Activated T-helper 9 cell treated with anti-CD3 and anti-CD28 coated beads, Interleukin-2, amount 50 U/mL, for 16 hours (primary cell): ENCODE measurements around the gene BRIP1.
"Not testable (repeated sequence)": the region's sequence is repeated elsewhere in the genome, so short reads cannot be mapped to it uniquely, and the experiment has no call there.

ENCODE experiments used
- DNase-seq: peaks from one replicate; pipeline ENCODE4 v3.0.0-alpha.2; 2020; ENCODE audit warnings: low read depth

Gene BRIP1

DNA sequence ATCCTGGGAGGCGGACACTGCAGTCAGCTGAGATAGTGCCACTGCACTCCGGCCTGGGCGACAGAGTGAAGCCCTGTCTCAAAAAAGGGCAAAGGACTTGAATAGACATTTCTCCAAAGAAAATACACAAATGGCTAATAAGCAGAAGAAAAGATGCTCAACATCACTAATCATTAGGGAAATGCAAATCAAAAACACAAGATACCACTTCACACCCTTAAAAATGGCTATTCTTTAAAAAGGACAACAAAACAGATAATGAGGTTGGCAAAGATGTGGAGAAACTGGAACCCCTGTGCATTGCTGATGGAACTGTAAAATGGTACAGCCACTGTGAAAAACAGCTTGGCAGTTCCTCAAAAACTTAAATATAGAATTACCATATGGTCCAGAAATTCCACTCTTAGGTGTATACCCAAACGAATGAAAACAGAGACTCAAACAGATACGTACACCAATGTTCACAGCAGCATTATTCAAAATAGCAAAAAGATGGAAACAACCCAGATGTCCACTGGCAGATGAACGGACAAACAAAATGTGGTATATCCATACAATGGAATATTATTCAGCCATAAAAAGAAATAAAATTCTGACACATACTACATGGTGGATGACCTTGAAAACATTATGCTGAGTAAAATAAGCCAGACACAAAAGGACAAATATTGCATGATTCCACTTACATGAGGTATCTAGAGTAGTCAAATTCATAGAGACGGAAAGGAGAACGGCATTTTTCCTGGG, 35.5 kb downstream of the BRIP1 start:
- DNase-seq: no peak

DNA sequence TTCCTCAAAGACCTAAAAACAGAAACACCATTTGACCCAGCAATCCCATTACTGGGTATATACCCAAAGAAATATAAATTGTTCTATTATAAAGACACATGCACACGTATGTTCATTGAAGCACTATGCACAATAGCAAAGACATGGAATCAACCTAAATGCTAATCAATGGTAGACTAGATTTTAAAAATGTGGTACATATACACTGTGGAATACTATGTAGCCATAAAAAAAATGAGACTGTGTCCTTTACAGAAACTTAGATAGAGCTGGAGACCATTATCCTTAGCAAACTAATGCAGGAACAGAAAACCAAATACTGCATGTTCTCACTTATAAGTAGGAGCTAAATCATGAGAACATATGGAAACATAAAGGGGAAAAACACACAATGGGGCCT, 36.5 kb downstream of the BRIP1 start:
- not testable (repeated sequence) for DNase-seq

DNA sequence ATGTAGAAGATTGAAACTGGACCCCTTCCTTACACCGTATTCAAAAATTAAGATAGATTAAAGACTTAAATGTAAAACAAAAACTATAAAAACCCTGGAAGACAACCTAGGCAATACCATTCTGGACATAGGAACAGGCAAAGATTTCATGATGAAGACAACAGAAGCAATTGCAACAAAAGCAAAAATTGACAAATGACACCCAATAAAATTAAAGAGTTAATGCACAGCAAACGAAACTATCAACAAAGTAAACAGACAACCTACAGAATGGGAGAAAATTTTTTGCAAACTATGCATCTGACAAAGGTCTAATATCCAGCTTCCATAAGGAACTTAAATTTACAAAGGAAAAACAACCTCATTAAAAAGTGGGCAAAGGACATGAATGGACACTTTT, 37.1 kb downstream of the BRIP1 start:
- DNase-seq: not testable (repeated sequence)

DNA sequence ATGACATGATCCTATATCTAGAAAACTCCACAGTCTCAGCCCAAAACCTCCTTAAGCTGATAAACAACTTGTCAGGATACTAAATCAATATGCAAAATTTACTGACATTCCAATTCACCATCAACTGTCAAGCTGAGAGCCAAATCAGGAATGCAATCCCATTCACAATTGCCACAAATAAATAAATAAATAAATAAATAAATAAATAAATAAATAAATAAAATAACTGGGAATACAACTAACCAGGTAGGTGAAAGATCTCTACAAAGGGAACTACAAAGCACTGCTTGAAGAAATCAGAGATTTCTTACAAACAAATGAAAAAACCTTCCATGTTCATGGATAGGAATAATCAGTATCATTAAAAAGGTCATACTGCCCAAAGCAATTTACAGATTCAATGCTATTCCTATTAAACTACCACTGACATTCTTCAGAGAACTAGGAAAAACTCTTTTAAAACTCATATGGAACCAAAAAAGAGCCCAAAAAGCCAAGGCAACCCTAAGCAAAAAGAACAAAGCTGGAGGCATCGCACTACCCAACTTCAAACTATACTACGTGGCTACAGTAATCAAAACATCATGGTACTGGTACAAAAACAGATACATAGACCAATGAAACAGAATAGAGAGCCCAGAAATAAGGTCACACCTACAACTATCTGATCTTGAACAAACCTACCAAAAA, 37.7 kb downstream of the BRIP1 start:
- DNase-seq: no peak

DNA sequence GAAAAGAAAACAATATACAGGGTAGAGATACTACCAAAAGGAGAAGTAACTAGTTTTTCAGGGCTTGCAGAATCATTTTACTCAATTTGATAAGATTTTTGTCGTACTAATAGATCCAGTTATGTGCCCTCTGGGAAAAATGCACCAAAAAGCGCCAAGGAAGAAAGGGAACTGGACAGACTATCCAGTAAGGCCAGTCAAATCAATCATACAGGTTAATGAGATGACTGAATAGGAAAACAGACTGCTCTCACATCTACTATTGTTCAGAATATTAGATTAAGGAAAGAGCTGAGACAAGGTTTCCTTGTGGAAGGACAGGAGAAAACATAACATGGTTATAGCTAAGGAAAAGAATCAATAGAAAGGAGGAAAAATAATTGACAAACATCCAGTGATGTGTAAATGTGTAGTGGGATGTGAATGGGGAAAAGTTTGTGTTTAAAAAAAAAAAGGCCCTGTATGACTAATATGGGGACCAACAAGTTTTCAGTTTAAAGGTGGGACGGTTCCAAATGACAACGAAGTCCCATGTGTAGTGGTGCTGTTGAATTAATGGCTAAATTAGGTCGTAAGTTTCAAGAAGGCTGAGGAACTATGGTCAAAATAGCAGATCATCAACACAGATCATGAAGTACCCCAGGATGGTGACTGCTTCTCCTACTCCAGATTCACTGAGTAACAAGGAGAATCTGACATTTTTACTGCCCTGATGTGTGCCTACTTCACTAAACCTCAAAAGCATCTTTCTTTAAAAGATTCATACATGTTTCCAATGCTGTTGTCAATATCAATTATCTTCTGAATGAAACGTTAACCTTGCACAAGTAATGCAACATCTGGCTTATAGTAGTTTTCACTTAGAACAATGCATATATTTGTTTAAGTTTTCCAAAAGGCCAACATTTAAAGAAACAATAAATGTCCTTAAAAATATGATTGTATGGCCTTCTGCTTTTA, 40.7 kb downstream of the BRIP1 start:
- DNase-seq: no peak

DNA sequence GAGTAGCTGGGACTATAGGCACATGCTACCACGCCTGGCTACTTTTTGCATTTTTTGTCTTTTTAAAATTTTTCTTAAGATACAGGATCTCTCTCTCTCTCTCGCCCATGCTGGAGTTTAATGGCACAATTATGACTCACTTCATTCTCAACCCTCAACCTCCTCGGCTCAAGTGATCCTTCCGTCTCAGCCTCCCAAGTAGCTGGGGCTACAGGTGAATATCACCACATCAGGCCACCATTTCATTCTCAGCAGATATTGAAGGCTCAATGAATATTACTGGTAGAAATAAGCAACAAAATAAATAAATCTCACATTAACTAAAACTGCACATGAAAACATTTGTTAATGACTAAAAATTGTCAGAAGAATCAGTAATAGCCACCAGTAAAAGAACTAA, 41.7 kb downstream of the BRIP1 start:
- no peak for DNase-seq

DNA sequence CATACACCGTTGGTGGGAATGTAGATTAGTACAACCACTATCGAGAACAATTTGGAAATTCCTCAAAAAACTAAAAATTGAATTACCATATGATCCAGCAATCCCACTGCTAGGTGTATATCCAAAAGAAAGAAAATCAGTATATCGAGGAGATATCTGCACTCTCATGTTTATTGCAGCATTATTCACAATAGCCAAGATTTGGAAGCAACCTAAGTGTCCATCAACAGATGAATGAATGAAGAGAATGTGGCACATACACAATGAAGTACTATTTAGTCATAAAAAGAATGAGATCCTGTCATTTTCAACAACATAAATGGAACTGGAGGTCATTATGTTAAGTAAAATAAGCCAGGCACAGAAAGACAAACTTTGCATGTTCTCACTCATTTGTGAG, 44.1 kb downstream of the BRIP1 start:
- not testable (repeated sequence) for DNase-seq

DNA sequence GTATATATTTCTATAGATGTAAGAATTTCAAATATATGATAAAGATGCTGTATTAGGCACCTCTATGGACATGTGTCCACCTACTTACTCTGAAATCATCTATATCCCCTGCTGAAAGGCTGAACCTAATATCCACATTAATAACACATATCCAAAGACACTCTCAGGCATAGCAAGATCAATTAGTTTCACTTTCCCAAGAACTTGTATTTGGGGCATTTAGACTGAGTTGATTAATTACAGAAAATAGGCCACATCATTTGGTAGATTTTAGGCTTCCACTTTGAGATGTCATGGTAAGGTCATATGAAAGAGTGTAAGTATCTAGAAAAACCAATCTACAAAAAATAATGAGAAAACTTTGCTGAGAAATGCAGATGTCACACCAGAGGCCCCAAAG, 45.1 kb downstream of the BRIP1 start:
- no peak for DNase-seq

DNA sequence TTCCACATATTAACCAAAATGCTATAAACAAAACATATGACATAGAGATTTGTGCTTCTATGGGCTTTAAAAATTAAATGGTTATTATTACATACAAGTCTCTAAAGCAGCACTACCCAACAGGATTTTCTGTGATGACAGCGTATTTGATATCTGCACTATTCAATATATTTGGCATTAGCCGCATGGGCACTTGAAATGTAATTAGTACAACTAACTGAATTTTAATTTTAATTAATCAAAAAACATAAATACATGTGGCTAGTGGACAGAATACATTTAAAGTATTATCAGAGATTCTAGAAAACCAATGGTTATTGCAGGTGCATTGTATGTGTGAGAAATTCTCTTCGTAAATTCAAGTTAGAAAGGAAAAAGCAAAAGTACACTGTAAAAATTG, 45.9 kb downstream of the BRIP1 start:
- DNase-seq: no peak

DNA sequence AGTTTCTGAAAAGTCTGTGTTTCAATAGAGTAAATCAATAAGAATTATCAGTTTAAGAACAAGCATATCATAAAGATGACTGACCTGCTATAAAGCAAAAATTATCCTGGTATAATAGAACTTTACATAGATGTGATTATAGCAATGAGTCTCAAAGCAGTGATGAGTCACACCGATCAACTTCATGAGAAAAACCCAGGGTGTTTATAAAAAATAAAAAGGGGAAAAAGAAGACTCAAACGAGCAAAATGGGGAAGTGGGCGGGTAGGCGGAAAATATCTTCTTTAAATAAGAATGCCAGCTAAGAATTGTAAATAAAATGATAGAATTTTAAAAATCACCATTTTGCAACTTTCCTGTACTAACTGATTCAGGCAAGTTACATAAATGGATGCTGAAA, 46.8 kb downstream of the BRIP1 start:
- no peak for DNase-seq

DNA sequence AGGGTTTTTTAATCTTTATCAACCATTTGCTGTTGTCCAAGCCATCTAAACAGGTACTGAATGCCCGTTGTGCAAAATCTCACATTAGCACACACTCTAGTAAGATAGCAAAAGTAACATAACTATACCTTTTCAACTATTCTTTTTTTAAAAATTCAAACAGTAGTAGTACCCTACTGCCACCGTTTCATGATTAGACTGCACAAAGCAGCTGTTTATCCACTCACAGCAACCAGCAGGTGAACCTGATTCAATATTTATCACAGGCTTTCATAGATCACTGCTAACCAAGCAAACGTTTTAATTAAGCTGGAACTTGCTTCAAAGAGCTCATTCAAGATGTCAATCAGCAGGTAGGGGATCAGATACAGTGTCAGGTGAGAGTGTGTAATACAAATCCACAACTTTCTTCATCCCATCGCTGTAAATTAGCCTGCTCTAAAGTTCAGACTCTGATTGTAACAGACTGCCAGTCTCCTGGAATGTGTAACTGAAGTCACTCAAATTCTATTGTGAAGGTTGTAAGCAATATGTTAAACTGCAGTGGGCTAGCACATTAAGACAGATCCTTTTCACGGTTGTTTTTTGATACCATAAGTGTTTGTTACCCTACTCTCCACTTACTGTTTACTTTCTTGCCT, 47.3 kb downstream of the BRIP1 start:
- no peak for DNase-seq

DNA sequence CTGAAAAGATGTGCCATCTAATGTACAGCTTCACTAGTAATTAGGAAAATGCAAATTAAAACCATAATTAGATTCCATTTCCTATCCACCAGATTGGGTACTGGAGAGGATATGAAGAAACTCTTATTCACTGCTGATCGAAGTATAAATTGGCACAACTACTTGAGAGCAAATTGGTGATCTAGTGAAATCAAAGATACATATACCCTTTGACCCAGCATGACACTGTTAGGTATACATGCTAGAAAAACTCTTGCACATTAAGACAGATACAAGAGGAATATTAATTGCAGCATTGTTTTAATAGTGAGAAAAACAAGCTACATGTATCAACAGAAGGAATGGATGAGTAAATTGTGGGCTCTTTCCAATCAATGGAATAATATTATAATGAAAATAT, 48.8 kb downstream of the BRIP1 start:
- DNase-seq: no peak

DNA sequence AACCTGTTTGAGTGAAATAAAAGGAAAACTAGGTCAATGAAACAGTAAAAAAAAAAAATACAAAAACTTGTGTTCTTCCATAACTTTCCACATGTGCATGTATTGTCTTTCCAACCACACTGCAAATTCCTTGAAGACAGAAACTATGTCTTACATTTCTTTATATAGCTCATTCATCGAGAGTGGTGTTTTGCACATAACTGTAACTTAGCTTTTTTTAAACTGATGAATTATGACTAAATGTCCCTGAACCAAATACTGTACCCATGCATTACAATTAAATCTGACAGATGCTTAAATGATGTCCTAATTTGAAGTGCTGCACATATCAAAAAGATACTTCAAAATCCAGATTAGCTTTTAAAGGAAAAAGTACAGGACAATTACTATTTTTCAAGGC, 50.1 kb downstream of the BRIP1 start:
- DNase-seq: no peak

DNA sequence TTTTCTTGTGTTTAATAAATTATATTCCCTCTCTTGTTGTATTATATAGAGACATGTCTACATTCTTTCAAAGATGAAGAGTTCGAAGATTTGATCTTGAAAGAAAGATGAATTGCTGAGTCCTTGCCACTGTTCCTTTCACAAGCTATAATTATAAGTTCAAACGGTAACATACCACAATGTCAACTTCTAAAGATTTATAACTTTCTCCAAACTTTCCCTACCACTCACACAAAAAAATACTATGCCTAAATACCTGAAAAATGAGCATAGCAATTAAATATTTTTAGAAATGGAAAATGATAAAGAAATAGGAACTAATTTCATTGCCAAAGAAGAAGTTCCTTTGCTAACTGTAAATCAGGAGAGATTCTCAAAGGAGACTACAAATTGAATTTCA, 50.6 kb downstream of the BRIP1 start:
- DNase-seq: no peak

DNA sequence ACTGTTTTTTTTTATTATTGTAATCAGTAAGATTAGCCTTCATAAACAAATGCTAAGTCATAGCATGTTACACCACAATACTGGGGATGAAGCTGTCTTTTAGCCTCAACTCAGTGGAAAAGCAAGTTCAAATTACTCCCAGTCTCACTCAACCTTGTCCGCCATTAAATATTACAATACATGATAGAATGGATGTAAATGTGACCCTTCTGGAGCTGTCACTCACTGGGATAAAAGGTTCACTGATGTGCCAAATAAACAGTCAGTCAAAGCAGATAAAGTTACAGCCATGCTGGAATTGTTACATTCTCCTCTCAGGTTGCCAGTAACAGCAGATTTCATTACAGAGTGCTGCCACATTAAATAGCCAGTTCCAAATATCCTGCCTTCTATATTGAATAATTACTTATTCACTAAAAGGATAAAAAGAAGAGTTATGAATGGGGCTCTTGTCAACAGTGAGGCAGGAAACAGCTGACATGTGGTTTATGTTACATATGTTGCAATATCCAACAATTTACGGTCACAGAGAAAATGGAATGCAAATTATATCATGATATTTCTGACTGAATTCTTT, 53.4 kb downstream of the BRIP1 start:
- DNase-seq: no peak

DNA sequence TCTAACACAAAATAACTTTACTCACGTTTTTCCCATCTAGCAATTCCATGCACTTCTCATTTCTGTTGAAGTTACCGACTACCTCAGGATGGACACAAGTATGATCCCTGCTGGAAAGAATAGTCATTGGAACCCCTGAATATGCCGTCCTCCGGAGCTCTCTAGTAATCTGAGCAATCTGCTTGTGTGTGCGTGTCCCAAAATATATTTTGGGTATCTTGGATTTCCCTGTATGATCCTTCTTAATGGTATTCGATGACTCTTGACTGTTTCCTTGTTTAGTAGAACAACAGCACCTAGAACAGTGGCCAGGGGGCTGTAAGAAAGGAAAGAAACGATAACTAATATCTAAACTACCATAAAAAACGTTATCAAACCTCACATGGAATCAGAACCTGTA, 54.9 kb downstream of the BRIP1 start:
- no peak for DNase-seq

DNA sequence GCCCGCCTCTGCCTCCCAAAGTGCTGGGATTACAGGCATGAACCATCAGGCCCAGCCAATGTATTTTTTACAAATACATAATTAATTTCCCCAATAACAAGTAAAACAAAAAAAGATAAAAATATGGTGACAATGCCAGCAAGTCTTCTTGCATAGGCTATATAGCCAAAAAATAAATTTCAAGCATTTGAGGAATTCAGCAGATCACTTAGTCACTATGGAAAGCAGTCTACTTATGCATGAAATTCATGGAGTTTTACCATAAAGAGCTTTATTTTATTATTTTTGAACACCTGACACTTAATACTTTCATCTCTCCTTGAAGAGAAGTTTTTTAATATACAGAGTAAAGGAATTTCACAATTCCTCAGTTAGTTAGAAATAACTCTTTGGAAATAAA, 56.4 kb downstream of the BRIP1 start:
- no peak for DNase-seq

DNA sequence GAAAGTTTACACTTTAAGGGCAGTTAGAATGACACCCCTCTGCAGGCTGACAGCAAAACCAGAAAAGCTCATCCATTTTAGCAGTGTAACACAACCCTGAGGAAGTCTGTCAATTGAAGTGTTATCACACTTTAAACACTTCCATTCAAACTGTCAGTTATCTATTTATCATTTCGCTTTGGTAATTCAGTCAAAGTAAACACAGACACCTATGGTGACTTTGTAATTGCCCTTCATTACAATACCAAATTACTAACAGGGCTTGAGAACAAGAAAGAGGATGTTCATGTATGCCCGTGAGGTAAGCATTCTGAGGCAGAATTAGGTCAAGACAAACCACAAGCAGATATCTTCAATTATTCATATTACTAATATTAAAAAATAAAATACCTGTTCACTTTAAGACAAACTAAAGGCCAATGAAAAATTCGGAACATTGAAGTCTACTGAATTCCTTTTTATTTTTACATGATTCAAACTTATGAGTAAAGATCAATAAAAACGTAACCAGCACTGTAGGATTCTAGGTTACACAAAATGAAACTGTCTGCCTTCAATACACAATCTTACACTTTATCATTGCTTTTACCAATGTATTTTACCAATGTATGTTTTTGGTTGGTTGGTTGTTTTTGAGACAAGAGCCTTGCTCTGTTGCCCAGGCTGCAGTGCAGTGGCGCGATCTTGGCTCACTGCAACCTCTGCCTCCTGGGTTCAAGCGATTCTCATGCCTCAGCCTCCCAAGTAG, 57.1 kb downstream of the BRIP1 start:
- DNase-seq: no peak

DNA sequence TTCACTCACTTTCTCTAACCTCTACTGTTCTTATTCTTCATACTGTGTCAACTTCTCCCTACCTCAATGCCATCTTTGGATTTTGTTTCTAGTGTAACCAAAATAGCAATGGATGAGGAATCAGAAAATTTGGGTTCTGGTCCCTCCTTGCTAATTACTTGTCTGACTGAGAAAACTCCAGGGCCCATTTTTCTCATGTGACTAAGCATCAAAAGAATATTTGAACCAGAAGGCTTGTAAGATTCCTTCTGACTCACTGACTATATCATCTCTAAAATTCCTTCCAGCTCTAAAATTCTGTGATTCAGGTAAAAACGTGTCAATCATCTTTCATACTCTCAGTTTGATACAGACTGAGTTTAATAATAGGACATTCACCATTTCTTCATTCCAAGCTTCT, 57.9 kb downstream of the BRIP1 start:
- no peak for DNase-seq

DNA sequence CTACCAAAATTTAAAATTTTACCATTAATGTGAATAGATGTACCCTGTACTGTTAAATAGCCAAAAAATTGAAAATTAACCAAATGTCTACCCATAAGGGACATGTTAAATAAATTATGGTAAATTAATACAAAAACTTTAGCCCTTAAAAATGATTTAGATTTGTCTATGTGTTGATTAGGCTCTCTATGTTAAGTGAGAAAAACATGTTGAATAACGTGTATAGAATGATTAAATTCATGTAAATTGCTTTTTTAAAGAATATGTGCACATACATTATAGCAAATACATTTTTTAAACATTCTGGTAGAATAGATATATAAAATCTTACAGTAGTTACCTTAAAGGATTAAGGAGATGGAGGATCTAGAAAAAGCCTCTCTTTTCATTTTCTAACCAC, 59.5 kb downstream of the BRIP1 start:
- no peak for DNase-seq

DNA sequence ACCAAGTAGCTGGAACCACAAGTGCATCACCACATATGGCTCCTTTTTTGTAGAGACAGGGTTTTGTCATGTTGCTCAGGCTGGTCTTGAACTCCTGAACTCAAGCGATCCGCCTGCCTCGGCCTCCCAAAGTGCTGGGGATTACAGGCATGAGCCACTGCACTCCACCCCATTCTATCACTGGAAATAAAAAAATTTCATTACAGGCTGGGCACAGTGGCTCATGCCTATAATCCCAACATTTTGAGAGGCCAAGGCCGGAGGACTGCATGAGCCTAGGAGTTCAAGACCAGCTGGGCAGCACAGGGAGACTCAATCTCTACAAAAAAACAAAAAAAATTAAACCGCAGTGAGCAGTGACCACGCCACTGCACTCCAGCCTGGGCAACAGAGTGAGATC, 60.1 kb downstream of the BRIP1 start:
- no peak for DNase-seq
